GM10248 (cell line): ENCODE data around the gene ACKR2.

Source experiments
- CTCF ChIA-PET: fragments of 300-600 bp; sonication (Branson Sonifier 250); formaldehyde crosslinking; extraction: SDS; loops from one replicate; lab custom pipeline; 2021; ENCODE audit warnings: antibody characterized with exemption; lab: Yijun Ruan, JAX
- POLR2A ChIA-PET: fragments of 350-650 bp; sonication (Branson Sonifier 250); formaldehyde crosslinking; extraction: SDS; loops from one replicate; lab custom pipeline; 2020; ENCODE audit warnings: antibody characterized with exemption; lab: Yijun Ruan, JAX
- DNase-seq: peaks from one replicate; pipeline ENCODE4 v3.0.0; 2012; ENCODE audit errors: extremely low spot score
- CTCF ChIP-seq: IDR thresholded peaks from 2 replicates; pipeline ENCODE4 v1.5.1; 2012; ENCODE audit warnings: mild to moderate bottlenecking, low read depth; ENCODE audit errors: extremely low read depth, missing control alignments, control extremely low read depth

ACKR2 gene

DNA sequence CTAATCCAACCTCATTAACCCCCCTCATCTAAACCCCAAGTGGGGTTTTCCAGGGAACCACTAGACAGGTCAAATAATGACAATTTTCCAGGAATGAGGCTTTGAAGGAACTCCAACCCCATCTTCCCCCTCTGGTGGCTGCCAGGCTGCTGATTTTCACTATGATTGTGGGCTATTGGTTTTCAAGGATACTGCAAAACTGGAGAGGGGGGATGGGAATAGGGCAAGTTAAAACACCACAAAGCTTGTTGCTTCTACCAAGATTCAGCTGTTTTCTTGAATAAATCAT is 86.3 kb downstream of the ACKR2 start:
- DNase-seq, result no peak
- ChIA-PET POLR2A (no interaction called here), CTCF (interaction anchor here (6.7 kb wide), 1 partner anchor 14 kb away, joined by 33 read pairs; no protein-coding TSS in a partner anchor)
- TF ChIP-seq CTCF, result no peak

- no peak for TF ChIP-seq CTCF
- DNase-seq, result no peak
- POLR2A ChIA-PET, result no interaction called here
- CTCF ChIA-PET, result no interaction called here
Observed at GRCh38 chr3:42898896-42899675, 89.8 kb downstream of the ACKR2 start.

GRCh38 chr3:42900226-42901072 is 91.2 kb downstream of the ACKR2 start:
- no peak for TF ChIP-seq CTCF
- CTCF ChIA-PET, result no interaction called here
- DNase-seq, result no peak
- POLR2A ChIA-PET, result no interaction called here

- POLR2A ChIA-PET, result no interaction called here
- no peak for DNase-seq
- CTCF ChIA-PET, result no interaction called here
- no peak for TF ChIP-seq CTCF
Observed at GRCh38 chr3:42901073-42901415, 91.8 kb downstream of the ACKR2 start.

GRCh38 chr3:42902257-42902656 is 93.0 kb downstream of the ACKR2 start:
- DNase-seq, result no peak
- no peak for TF ChIP-seq CTCF
- POLR2A ChIA-PET, result no interaction called here
- CTCF ChIA-PET, result interaction anchor here (0.9 kb wide), 1 partner anchor 21 kb away, joined by 3 read pairs; no protein-coding TSS in a partner anchor

GRCh38 chr3:42904076-42904475 is 94.8 kb downstream of the ACKR2 start:
- CTCF ChIA-PET, result no interaction called here
- POLR2A ChIA-PET, result no interaction called here
- DNase-seq, result no peak
- no peak for TF ChIP-seq CTCF
